SK-MEL-5 (cell line): ENCODE results near the gene TRIM8. TPM values are rescaled to one million over a fixed set of nuclear protein-coding genes. Genes with fewer than 3 reads are reported as not detected.

Experiments
- DNase-seq: peaks from one replicate; pipeline ENCODE4 v3.0.0-alpha.2; 2016; ENCODE audit warnings: low read depth, low spot score
- in situ Hi-C: cut with HindIII; loops from 2 replicates; pipeline ENCODE4 v1.10.0; 2016; ENCODE audit warnings: low sequenced_read_pairs, high pct_unique_total_duplicates, low pct_unique_long_range_greater_than_20kb
- total RNA-seq: library from RNA; depleted of rRNA; stranded (reverse); fragments of >200 nt; shearing (Covaris generic); gene quantifications from 2 replicates; pipeline ENCODE4 v1.2.3, GENCODE V29; 2014

TRIM8 gene
- total RNA-seq, 1 experiment from 2014 or later = 21.6 TPM

- DNase-seq = peak; percentile 57
- in situ Hi-C loops = no loop called here
These were observed 538 bp downstream of the TRIM8 start for GRCh38 chr10:102644646-102645387.

DNA sequence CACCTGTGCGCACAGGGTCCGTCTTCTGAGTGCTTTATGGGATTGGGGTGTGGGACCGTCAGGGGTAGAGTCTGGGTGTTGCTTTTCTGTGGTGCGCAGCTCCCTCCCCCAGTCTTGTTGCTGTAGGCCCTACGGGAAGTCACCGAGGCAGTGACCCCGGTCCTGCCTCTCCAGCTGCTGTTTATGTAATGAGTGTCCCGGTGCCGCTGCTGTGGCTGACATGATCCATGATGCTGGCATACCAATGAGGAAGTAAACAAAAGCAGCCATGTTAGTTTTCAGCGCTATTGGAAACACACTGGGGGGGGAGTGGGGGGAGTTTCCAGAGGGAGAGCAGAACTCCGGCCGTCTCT is 1.1 kb downstream of the TRIM8 start:
- DNase-seq = peak; percentile 34
- in situ Hi-C loops = no loop called here

- peak; percentile 28 for DNase-seq
- in situ Hi-C loops = no loop called here
These were observed 1.7 kb downstream of the TRIM8 start for GRCh38 chr10:102645741-102646609.

DNA sequence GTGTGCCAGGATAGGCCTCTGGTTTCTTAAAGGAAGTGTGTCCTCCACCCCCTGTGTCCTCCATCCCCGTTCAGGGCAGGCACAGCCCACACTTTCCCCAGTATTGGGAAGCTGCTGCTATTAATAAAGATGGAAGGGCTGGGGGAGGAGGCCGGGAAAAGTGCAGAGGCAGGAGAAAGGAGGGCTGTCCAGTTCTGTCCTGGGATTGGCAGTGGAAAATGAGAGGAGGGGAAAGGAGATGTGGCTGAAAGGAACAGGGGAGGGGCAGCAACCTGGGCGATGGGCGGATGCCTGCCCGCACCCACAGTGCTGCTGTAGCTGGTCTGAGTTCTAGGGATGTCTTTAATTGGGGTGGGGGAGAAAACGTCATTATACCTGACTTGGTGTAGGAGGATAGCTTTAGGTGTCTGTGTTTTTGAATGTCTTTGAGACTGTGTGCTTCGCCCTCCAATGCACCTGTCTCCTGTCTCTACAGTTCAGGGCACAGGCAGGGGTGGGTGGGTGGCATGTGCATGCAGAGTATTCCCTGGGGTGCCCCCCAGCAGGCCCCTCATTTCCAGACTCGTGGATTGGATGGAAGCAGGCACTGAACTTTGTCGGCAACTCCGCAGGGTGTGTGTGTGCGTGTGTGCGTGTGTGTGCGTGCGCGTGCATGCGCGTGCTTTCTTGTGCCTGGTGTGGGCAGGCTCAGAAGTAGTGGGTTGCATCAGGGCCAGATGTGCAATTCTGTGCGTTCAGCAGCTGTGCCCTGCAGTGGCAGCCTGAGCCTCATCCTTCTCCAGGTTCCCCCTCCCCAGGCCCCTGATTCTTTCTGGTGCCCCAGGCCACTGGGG is 2.5 kb downstream of the TRIM8 start:
- DNase-seq = peak; percentile 42
- in situ Hi-C loops = no loop called here

- in situ Hi-C loops = no loop called here
These were observed 3.4 kb downstream of the TRIM8 start for GRCh38 chr10:102647443-102648268.

GRCh38 chr10:102648269-102648888 is 4.1 kb downstream of the TRIM8 start:
- no peak for DNase-seq
- in situ Hi-C loops = no loop called here

More at GRCh38 chr10:102647443-102648268, 3.4 kb downstream of the TRIM8 start:
- no peak for DNase-seq

GRCh38 chr10:102648889-102649796 is 4.9 kb downstream of the TRIM8 start:
- in situ Hi-C loops = no loop called here
- no peak for DNase-seq

GRCh38 chr10:102649797-102650654 is 5.7 kb downstream of the TRIM8 start:
- in situ Hi-C loops = no loop called here
- no peak for DNase-seq

DNA sequence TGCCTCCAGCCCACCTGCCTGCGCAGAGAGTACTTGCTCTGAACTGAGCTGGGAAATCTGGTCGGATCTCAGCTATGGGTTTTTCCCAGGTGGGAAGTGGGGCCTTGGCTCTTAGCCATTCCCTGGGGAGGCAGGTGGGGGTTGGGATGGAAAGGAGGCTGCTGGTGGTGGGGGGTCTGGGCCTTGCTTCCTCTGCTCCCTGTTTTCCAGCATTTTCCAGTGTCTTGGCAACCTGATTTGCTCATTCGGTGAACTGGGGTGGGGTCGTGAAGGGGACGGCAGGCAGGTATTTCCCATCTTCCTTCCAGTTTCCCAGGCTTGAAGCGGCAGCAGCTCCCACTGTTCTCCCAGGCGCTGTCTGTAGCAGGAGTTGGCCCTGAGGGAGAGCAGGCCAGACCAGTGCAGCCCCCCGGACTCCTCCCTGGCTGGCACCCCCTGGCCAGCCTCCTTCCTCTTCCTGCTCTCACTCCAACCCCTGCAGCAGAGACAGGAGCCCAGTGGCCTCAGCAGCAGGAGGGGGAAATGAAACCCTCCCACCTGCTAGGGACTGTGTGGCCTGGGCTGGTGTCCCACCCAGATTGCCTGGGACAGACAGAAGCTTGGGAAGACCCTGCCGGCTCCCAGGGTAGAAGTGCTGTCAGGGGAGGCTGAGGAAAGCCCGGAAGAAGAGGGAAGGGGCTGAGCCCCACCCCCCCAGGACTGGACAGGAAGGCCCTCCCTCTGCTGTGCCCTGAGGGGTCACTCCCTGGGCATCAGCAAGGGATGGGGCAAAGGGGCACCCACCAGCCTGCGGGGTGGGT is 6.6 kb downstream of the TRIM8 start:
- in situ Hi-C loops = no loop called here
- DNase-seq = no peak

GRCh38 chr10:102651455-102652169 is 7.3 kb downstream of the TRIM8 start:
- in situ Hi-C loops = no loop called here
- no peak for DNase-seq

DNA sequence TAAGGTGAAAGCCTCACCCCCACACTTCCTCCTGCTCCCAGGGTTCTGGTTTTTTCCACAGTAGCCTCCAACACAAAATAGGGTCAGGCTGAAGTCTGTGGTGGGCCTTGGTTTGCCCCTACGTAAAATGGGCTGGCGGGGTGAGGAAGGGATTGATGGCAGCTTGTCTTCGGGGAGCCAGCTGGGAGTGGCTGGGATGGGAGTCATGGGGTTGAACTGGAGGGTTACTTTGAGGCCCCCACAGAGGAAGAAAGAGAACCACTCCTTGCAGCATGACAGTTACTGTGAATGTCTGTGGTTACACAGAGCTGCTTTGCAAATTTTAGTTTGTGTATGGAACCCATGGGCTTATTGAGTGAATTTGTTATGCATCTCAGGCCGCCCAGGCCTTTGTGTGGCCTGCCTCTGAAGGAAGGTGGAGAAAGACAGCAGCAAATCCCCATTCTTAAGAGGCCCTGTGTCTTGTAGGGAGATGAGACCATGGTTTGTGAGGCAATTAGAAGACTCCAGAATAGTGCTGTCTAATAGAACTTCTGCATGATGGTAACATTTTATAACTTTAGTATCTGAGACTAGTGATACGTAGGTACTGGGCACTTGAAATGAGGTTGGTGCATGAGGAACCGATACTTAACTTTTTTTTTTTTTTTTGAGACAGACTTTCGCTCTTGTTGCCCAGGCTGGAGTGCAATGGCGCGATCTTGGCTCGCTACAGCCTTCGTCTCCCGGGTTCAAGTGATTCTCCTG is 8.1 kb downstream of the TRIM8 start:
- in situ Hi-C loops = no loop called here
- DNase-seq = no peak

DNA sequence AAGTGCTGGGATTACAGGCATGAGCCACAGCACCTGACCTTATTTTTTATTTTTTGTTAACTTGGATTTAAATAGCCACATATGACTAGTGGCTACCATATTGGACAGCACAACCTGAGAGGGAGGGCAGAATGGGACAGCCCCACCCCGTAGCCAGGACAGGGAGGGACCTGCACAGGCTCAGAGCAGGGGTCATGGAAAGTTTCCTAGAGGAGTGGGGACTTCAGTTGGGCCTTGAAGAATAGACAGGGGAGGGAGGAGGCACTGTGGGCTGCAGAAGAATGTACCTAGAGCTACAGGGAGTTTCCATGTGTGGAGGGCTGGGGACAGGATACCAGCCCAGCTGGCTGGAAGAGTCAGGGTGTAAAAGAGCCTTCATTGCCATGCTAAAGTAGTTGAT is 8.8 kb downstream of the TRIM8 start:
- in situ Hi-C loops = no loop called here

GRCh38 chr10:102654566-102654965 is 10.3 kb downstream of the TRIM8 start:
- DNase-seq = no peak
- in situ Hi-C loops = no loop called here

More for the DNA sequence above, 8.8 kb downstream of the TRIM8 start:
- DNase-seq = no peak
